ENCODE results near the gene LPO.
A peak's percentile ranks its signal among the peaks of the same experiment; 100 is the strongest.

DNA sequence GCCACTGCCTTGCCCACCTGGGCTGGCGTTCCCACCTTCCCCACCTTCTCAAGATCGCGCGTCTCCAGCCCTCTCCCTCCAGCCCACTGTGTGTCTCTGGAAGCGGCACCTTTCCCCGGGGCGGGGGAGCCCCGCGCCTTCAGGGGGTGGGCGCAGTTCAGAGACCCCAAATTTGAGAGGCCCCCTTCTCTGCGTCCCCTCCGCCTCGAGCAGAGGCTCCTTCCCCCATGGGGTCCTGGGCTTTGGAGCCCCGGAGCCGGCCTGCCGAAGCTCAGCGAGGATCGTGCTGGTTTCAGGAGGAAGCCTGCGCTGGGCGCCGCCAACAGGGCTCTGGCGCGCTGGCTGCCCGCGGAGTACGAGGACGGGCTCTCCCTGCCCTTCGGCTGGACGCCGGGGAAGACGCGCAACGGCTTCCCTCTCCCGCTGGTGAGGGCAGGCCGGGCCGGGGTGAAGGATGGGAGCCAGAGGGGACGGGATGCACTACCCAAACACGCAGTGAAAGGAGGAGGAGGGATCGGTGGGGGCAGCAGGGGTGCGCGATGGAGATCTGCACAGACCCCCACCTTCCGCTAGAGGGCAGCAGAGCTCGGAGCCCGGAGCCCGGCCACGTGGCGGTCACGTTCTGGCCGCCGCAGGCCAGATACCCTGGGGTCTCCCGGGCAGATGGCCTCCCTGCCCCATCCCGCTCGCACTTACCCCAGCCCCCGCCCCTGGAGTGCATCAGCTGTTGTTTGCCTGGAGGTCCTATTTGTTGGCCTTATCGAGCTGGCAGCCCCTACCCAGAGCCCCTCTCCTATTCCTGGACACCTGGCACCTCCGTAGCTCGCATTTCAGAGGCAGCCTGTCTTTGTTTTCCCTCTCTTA lies 11.1 kb downstream of the LPO start:
- peak; percentile 99 for TF ChIP-seq MAX (IDR thresholded peaks at IDR 0.05)
- TF ChIP-seq ZBTB7A (IDR thresholded peaks at IDR 0.05; ENCODE audit: low read depth), result 0 out of 2 replicates have a peak, but pooled peaks have one; percentile 52
- no peak for TF ChIP-seq CREB1 (IDR thresholded peaks at IDR 0.05; ENCODE audit: low read depth)
- no peak for TF ChIP-seq FOXM1 (IDR thresholded peaks at IDR 0.05; ENCODE audit: borderline replicate concordance, low read depth)
- TF ChIP-seq, protein P1, sequence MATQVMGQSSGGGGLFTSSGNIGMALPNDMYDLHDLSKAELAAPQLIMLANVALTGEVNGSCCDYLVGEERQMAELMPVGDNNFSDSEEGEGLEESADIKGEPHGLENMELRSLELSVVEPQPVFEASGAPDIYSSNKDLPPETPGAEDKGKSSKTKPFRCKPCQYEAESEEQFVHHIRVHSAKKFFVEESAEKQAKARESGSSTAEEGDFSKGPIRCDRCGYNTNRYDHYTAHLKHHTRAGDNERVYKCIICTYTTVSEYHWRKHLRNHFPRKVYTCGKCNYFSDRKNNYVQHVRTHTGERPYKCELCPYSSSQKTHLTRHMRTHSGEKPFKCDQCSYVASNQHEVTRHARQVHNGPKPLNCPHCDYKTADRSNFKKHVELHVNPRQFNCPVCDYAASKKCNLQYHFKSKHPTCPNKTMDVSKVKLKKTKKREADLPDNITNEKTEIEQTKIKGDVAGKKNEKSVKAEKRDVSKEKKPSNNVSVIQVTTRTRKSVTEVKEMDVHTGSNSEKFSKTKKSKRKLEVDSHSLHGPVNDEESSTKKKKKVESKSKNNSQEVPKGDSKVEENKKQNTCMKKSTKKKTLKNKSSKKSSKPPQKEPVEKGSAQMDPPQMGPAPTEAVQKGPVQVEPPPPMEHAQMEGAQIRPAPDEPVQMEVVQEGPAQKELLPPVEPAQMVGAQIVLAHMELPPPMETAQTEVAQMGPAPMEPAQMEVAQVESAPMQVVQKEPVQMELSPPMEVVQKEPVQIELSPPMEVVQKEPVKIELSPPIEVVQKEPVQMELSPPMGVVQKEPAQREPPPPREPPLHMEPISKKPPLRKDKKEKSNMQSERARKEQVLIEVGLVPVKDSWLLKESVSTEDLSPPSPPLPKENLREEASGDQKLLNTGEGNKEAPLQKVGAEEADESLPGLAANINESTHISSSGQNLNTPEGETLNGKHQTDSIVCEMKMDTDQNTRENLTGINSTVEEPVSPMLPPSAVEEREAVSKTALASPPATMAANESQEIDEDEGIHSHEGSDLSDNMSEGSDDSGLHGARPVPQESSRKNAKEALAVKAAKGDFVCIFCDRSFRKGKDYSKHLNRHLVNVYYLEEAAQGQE (IDR thresholded peaks at IDR 0.05; ENCODE audit: low read depth), result no peak
- no peak for TF ChIP-seq YY1 (IDR thresholded peaks at IDR 0.05; ENCODE audit: low read depth)
- no peak for TF ChIP-seq EGR1 (IDR thresholded peaks at IDR 0.05)
- TF ChIP-seq CEBPB (IDR thresholded peaks at IDR 0.05), result no peak
- peak; percentile 81 for TF ChIP-seq USF1 (IDR thresholded peaks at IDR 0.05)
- no peak for TF ChIP-seq TEAD4 (IDR thresholded peaks at IDR 0.05)
- peak; percentile 67 for TF ChIP-seq RAD21 (IDR thresholded peaks at IDR 0.05; ENCODE audit: low read depth)
